Mucosa of rectum (tissue), 2 donors: Measurements from ENCODE around the gene FOXN3.

ENCODE experiments used
- H3K27ac ChIP-seq, 2 donors: one replicate each; pipeline ENCODE4 v1.7.0; 2013; ENCODE audit warnings: inconsistent platforms in 2 of 2, low read depth in 2 of 2, low read length in 2 of 2
- H3K27me3 ChIP-seq, 2 donors: one replicate each; pipeline ENCODE4 v1.7.0; 2013; ENCODE audit warnings: low read length in 2 of 2; ENCODE audit not compliant: control insufficient read depth in 2 of 2, insufficient read depth in 2 of 2
- H3K36me3 ChIP-seq, 2 donors: one replicate each; pipeline ENCODE4 v1.7.0; 2013; ENCODE audit warnings: low read length in 2 of 2; ENCODE audit not compliant: control insufficient read depth in 2 of 2, insufficient read depth in 2 of 2
- H3K4me1 ChIP-seq, 2 donors: one replicate each; pipeline ENCODE4 v1.7.0; 2013; ENCODE audit warnings: low read length in 2 of 2, mild to moderate bottlenecking in 1 of 2; ENCODE audit not compliant: control insufficient read depth in 2 of 2, insufficient read depth in 2 of 2
- H3K4me3 ChIP-seq, 2 donors: one replicate each; pipeline ENCODE4 v1.7.0; 2013; ENCODE audit warnings: low read length in 2 of 2
- H3K9ac ChIP-seq, 2 donors: one replicate each; pipeline ENCODE4 v1.7.0; 2013; ENCODE audit warnings: low read length in 2 of 2, low read depth in 1 of 2, mild to moderate bottlenecking in 1 of 2
- H3K9me3 ChIP-seq, 2 donors: one replicate each; pipeline ENCODE4 v1.7.0; 2013; ENCODE audit warnings: low read length in 2 of 2; ENCODE audit not compliant: control insufficient read depth in 2 of 2
- donor health status: healthy.
- donor health status: Normal muscosa, but diverticular disease.

The FOXN3 gene

GRCh38 chr14:89240414-89240813 is 176.6 kb downstream of the FOXN3 start:
- Histone ChIP-seq H3K4me1 (no peaks in the 10 kb centered on the region), H3K27ac (no peak overlapping the region)

GRCh38 chr14:89239023-89239422 is 178.0 kb downstream of the FOXN3 start:
- Histone ChIP-seq H3K9me3 (no peaks in the 10 kb centered on the region), H3K9ac (no peak overlapping the region), H3K4me3 (no peak overlapping the region), H3K27me3 (no peaks in the 10 kb centered on the region), H3K36me3 (peaks cover 0 to 3% of the 10 kb centered on the region in 2 donors), H3K4me1 (no peaks in the 10 kb centered on the region), H3K27ac (no peak overlapping the region)

More at GRCh38 chr14:89240414-89240813, 176.6 kb downstream of the FOXN3 start:
- no peaks in the 10 kb centered on the region for H3K27me3 ChIP-seq
- peaks cover 0 to 3% of the 10 kb centered on the region in 2 donors for H3K36me3 ChIP-seq
- no peaks in the 10 kb centered on the region for H3K9me3 ChIP-seq
- H3K9ac ChIP-seq, result no peak overlapping the region
- no peak overlapping the region for H3K4me3 ChIP-seq

DNA sequence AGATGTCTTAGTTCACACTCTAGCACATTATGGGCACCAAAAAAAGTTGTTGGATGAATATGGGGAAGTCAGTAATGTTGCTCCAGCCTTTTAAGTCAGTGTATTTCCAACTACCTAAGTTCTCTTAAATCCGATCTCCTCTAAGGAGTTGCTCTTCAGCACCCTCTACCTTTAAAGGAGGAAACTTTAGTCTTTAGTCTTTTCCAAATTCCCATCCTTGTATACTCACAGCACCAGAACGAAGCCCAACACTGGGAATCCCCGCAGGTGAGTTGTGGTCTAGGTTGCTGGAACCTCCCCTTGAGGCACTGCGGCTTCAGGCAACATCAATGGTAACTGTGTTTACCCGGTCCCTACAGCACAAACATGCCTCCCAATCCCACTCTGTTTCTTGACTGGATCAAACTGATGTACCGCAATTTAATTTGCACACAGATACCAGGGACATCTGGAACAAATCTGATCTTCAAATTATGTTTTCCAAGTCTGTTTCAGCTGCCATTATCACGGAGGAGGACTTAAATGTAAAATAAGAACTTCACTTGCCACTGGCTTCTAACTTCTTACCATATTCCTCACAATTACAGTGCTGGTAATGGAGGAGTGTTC is 179.0 kb downstream of the FOXN3 start:
- Histone ChIP-seq H3K4me1 (no peaks in the 10 kb centered on the region), H3K36me3 (peaks cover 0 to 3% of the 10 kb centered on the region in 2 donors), H3K9me3 (no peaks in the 10 kb centered on the region), H3K27me3 (no peaks in the 10 kb centered on the region), H3K9ac (no peak overlapping the region), H3K4me3 (no peak overlapping the region), H3K27ac (no peak overlapping the region)

- Histone ChIP-seq H3K36me3 (peaks cover 0 to 3% of the 10 kb centered on the region in 2 donors), H3K27ac (no peak overlapping the region), H3K9ac (no peak overlapping the region), H3K27me3 (no peaks in the 10 kb centered on the region), H3K4me3 (no peak overlapping the region), H3K9me3 (no peaks in the 10 kb centered on the region), H3K4me1 (no peaks in the 10 kb centered on the region)
Measured at GRCh38 chr14:89236851-89237250, 180.2 kb downstream of the FOXN3 start.

DNA sequence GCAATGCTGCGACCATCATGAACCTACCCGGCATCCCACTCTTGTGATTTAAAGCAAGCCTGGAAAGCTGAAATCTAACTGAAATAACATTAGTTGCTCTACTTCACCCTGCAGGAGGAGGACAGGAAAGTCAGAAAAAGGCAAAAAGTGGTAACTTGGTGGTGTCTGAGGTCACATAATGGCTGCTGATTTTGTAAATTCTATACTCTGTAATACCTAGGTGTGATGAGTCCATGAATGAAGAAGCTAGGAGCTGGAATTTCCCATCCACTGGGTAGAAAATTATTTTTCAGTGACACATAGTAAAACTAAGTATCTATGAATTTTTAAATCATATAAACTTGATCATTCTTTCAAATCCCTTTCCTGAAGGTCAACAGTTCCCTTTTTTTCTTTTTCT is 183.8 kb downstream of the FOXN3 start:
- Histone ChIP-seq H3K4me3 (no peak overlapping the region), H3K9me3 (no peaks in the 10 kb centered on the region), H3K9ac (no peak overlapping the region), H3K4me1 (no peaks in the 10 kb centered on the region), H3K36me3 (no peaks in the 10 kb centered on the region), H3K27me3 (no peaks in the 10 kb centered on the region), H3K27ac (no peak overlapping the region)

GRCh38 chr14:89232265-89233070 is 184.6 kb downstream of the FOXN3 start:
- H3K36me3 ChIP-seq, result no peaks in the 10 kb centered on the region
- no peaks in the 10 kb centered on the region for H3K9me3 ChIP-seq
- H3K9ac ChIP-seq, result no peak overlapping the region
- no peaks in the 10 kb centered on the region for H3K4me1 ChIP-seq
- H3K27me3 ChIP-seq, result no peaks in the 10 kb centered on the region
- H3K27ac ChIP-seq, result no peak overlapping the region
- no peak overlapping the region for H3K4me3 ChIP-seq

DNA sequence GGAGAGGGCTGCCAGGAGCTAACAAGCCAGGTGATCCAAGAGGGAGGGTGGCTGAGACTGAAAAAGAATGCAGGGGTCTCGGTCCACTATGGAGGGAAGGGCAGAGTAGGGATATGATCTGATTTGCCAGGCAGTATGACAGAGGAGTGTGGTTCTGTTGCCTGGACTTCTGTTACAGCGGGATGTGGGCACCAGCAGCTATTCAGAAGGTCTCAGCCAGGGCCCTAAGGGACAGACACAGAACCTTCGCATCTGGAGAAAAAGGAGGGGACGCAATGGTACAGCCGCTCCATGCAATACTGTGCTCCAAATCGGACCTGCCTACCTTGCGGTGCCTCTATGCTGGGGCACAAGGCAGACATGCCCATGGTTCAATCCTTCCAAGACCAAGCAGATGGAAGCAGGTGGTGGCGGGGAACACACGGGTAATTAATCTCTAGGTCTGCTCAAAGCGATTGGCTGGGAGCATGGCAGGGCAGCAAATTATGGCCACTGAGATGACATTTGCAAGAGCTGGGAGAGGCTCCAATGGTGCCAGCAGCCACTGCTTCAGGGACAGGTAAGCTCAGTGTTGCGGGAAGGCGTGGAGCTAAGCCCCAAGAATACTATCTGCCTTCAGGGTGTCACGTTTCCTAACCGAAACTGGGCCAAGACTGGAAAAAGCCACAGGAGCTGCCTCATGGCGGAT is 185.5 kb downstream of the FOXN3 start:
- Histone ChIP-seq H3K27me3 (no peaks in the 10 kb centered on the region), H3K9ac (no peak overlapping the region), H3K9me3 (no peaks in the 10 kb centered on the region), H3K36me3 (no peaks in the 10 kb centered on the region), H3K4me1 (no peaks in the 10 kb centered on the region), H3K27ac (no peak overlapping the region), H3K4me3 (no peak overlapping the region)

- H3K4me1 ChIP-seq, result no peaks in the 10 kb centered on the region
- no peak overlapping the region for H3K4me3 ChIP-seq
- no peaks in the 10 kb centered on the region for H3K36me3 ChIP-seq
- no peak overlapping the region for H3K27ac ChIP-seq
- no peaks in the 10 kb centered on the region for H3K27me3 ChIP-seq
- H3K9ac ChIP-seq, result no peak overlapping the region
- H3K9me3 ChIP-seq, result no peaks in the 10 kb centered on the region
Measured at GRCh38 chr14:89228921-89229639, 188.0 kb downstream of the FOXN3 start.

GRCh38 chr14:89227496-89227836 is 189.6 kb downstream of the FOXN3 start:
- no peaks in the 10 kb centered on the region for H3K36me3 ChIP-seq
- H3K9me3 ChIP-seq, result no peaks in the 10 kb centered on the region
- H3K27ac ChIP-seq, result no peak overlapping the region
- H3K9ac ChIP-seq, result no peak overlapping the region
- H3K4me1 ChIP-seq, result no peaks in the 10 kb centered on the region
- H3K27me3 ChIP-seq, result no peaks in the 10 kb centered on the region
- no peak overlapping the region for H3K4me3 ChIP-seq
